GM18951 (cell line): ENCODE measurements around the gene CLIC3.

Experiments used
- POLR2A ChIP-seq: IDR thresholded peaks from 4 replicates; pipeline ENCODE4 v1.6.1; 2011; ENCODE audit warnings: mild to moderate bottlenecking; ENCODE audit not compliant: insufficient read length, insufficient read depth; ENCODE audit errors: extremely low read depth
- in situ Hi-C: fragments of 300-500 bp; cut with MboI; formaldehyde crosslinking; loops from one replicate; pipeline ENCODE4 v1.12.0; 2022; ENCODE audit warnings: low sequenced_read_pairs, mixed read lengths, inconsistent platforms; ENCODE audit not compliant: unreplicated experiment

CLIC3 gene

GRCh38 chr9:136996361-136997292 lies at the start of gene CLIC3:
Gene CLIC3 (minus strand): TSS chr9:136996568. CDS start chr9:136996543, 25 bp downstream.
- no peak for TF ChIP-seq POLR2A
- in situ Hi-C loops, result no loop called here

- in situ Hi-C loops, result loop anchor here (25.0 kb wide), 1 partner anchor 258 kb away; the partner anchor contains the start of genes CCDC183 and TMEM141
- TF ChIP-seq POLR2A, result no peak
Measured at GRCh38 chr9:137045294-137046087, 49.1 kb upstream of the CLIC3 start.

- no peak for TF ChIP-seq POLR2A
- in situ Hi-C loops, result loop anchor here (25.0 kb wide), 1 partner anchor 257 kb away; the partner anchor contains the start of genes CCDC183 and TMEM141
Measured at GRCh38 chr9:137044502-137045177, 48.3 kb upstream of the CLIC3 start.

- TF ChIP-seq POLR2A, result no peak
Measured at GRCh38 chr9:137044037-137044436, 47.7 kb upstream of the CLIC3 start.

GRCh38 chr9:137042751-137043727 lies 46.7 kb upstream of the CLIC3 start:
- in situ Hi-C loops, result loop anchor here (25.0 kb wide), 1 partner anchor 256 kb away; the partner anchor contains the start of genes CCDC183 and TMEM141

More at GRCh38 chr9:137044037-137044436, 47.7 kb upstream of the CLIC3 start:
- in situ Hi-C loops, result loop anchor here (25.0 kb wide), 1 partner anchor 257 kb away; the partner anchor contains the start of genes CCDC183 and TMEM141

GRCh38 chr9:137041124-137041523 lies 44.8 kb upstream of the CLIC3 start:
- TF ChIP-seq POLR2A, result no peak
- in situ Hi-C loops, result loop anchor here (25.0 kb wide), 1 partner anchor 254 kb away; the partner anchor contains the start of genes CCDC183 and TMEM141

More at GRCh38 chr9:137042751-137043727, 46.7 kb upstream of the CLIC3 start:
- TF ChIP-seq POLR2A, result no peak

- in situ Hi-C loops, result loop anchor here (25.0 kb wide), 1 partner anchor 253 kb away; the partner anchor contains the start of genes CCDC183 and TMEM141
- TF ChIP-seq POLR2A, result no peak
Measured at GRCh38 chr9:137040568-137040967, 44.2 kb upstream of the CLIC3 start.

GRCh38 chr9:137039611-137040366 lies 43.4 kb upstream of the CLIC3 start:
- in situ Hi-C loops, result loop anchor here (25.0 kb wide), 1 partner anchor 252 kb away; the partner anchor contains the start of genes CCDC183 and TMEM141
- TF ChIP-seq POLR2A, result no peak

GRCh38 chr9:137038916-137039315 lies 42.5 kb upstream of the CLIC3 start:
- TF ChIP-seq POLR2A, result no peak
- in situ Hi-C loops, result loop anchor here (25.0 kb wide), 1 partner anchor 252 kb away; the partner anchor contains the start of genes CCDC183 and TMEM141

- no peak for TF ChIP-seq POLR2A
- in situ Hi-C loops, result loop anchor here (25.0 kb wide), 1 partner anchor 250 kb away; the partner anchor contains the start of genes CCDC183 and TMEM141
Measured at GRCh38 chr9:137037483-137037882, 41.1 kb upstream of the CLIC3 start.
